Right lobe of liver (tissue), 4 donors: Measurements from ENCODE around the gene RUFY4.

Experiments
- POLR2A ChIP-seq: fragments of 450-650 bp; IDR thresholded peaks from one replicate; pipeline ENCODE4 v1.6.1; 2017; ENCODE audit warnings: antibody characterized with exemption, mild to moderate bottlenecking
- TF ChIP-seq, protein P1 (sequence below), 4 donors: fragments of 200-600 bp in 3 of 4; fragments of 450-650 bp in 1 of 4; IDR thresholded peaks; one replicate each; pipeline versions ENCODE4 v1.5.1 to v1.8.0; 2016 to 2022; ENCODE audit warnings: antibody characterized with exemption in 4 of 4, mild to moderate bottlenecking in 2 of 4
- donor health status: DM: no; HTN: no; CAD: no.
- donor health status: DM: no; HTN: no; CAD: no.
- donor health status: DM: no; HTN: yes; CAD: no.

DNA sequence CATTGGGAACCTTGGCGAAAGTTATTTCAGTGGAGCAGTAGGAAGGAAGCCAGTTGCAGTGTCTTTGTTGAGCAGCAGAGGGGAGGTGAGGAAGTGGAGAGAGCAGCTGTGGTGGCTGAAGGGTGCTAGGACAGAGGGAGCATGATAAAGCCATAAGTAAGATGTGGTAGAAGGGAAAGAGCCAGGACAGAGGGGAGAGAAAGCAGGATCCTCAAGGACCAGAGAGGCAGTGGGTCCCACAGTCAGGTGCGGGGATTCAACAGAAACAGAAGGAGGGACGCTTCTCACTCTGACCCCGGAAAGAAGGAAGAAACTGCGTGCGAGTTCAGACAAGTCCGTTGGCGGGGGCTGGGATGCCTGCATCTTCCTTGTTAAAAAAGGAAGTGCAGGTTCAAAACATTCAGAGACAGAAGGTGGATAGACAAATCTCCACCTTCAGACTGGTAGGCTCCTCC is 56.6 kb downstream of the RUFY4 start, which contains the start of gene CXCR2:
- TF ChIP-seq, protein P1, sequence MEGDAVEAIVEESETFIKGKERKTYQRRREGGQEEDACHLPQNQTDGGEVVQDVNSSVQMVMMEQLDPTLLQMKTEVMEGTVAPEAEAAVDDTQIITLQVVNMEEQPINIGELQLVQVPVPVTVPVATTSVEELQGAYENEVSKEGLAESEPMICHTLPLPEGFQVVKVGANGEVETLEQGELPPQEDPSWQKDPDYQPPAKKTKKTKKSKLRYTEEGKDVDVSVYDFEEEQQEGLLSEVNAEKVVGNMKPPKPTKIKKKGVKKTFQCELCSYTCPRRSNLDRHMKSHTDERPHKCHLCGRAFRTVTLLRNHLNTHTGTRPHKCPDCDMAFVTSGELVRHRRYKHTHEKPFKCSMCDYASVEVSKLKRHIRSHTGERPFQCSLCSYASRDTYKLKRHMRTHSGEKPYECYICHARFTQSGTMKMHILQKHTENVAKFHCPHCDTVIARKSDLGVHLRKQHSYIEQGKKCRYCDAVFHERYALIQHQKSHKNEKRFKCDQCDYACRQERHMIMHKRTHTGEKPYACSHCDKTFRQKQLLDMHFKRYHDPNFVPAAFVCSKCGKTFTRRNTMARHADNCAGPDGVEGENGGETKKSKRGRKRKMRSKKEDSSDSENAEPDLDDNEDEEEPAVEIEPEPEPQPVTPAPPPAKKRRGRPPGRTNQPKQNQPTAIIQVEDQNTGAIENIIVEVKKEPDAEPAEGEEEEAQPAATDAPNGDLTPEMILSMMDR (IDR thresholded peaks at IDR 0.05), result no peak
- TF ChIP-seq POLR2A, result no peak
